ENCODE results near the gene DEAF1. TPM values are rescaled to one million over a fixed set of nuclear protein-coding genes. Genes with fewer than 3 reads are reported as not detected.
A peak's percentile ranks its signal among the peaks of the same experiment; 100 is the strongest.

The DEAF1 gene
- total and polyA plus RNA-seq, 2 of the 13 experiments (the other 11 are each of a cell fraction or from before 2014, with no cell fraction given): 22.3 to 29.6 TPM

GRCh38 chr11:704781-705645, 10.0 kb upstream of the DEAF1 start (continued):
- TF ChIP-seq E2F5 (CRISPR knock-in tag; conservative IDR thresholded peaks at IDR 0.05) (no peak), RFX3 (CRISPR knock-in tag; IDR thresholded peaks at IDR 0.05) (no peak), ZNF354B (CRISPR knock-in tag; IDR thresholded peaks at IDR 0.05) (peak; percentile 90), SRSF9 (IDR thresholded peaks at IDR 0.05; ENCODE audit: borderline replicate concordance, insufficient read depth, low read depth, low read length, poor library complexity, severe bottlenecking) (no peak), NFE2L1 (CRISPR knock-in tag; IDR thresholded peaks at IDR 0.05; ENCODE audit: borderline replicate concordance) (no peak), UBTF (CRISPR knock-in tag; IDR thresholded peaks at IDR 0.05) (peak; percentile 96), ARNT2 (CRISPR knock-in tag; IDR thresholded peaks at IDR 0.05; ENCODE audit: low read depth) (no peak), RXRB (CRISPR knock-in tag; IDR thresholded peaks at IDR 0.05; ENCODE audit: borderline replicate concordance) (peak; percentile 98), ZNF143 (CRISPR knock-in tag; IDR thresholded peaks at IDR 0.05) (peak; percentile 63), ZNF790 (CRISPR knock-in tag; IDR thresholded peaks at IDR 0.05; ENCODE audit: borderline replicate concordance) (peak; percentile 92; the same call in 1 of the 2 replicates), ZNF556 (CRISPR knock-in tag; IDR thresholded peaks at IDR 0.05; ENCODE audit: borderline replicate concordance) (peak; percentile 49; the same call in 1 of the 2 replicates), TFE3 (CRISPR knock-in tag; IDR thresholded peaks at IDR 0.05) (peak; percentile 81), EHMT2 (IDR thresholded peaks at IDR 0.05; ENCODE audit: borderline replicate concordance, low read depth, low read length) (no peak), CHD2 (IDR thresholded peaks at IDR 0.05; ENCODE audit: low read depth, low read length) (no peak), ZSCAN25 (CRISPR knock-in tag; IDR thresholded peaks at IDR 0.05) (peak; percentile 96), CHD4 (IDR thresholded peaks at IDR 0.05; ENCODE audit: borderline replicate concordance, low read length) (no peak), ZNF205 (CRISPR knock-in tag; IDR thresholded peaks at IDR 0.05) (0 out of 2 replicates have a peak, but pooled peaks have one; percentile 15), ZNF503 (CRISPR knock-in tag; IDR thresholded peaks at IDR 0.05) (peak; percentile 90; the same call in 1 of the 2 replicates), ZNF513 (CRISPR knock-in tag; conservative IDR thresholded peaks at IDR 0.05) (peak; percentile 40; the same call in 1 of the 2 replicates)
